ENCODE data around the gene DPF3. TPM values are rescaled to one million over a fixed set of nuclear protein-coding genes. Genes with fewer than 3 reads are reported as not detected.
A peak's percentile ranks its signal among the peaks of the same experiment; 100 is the strongest.

Gene DPF3
- total and polyA plus RNA-seq, 2 experiments from 2014 or later: 6.8 to 7.9 TPM

DNA sequence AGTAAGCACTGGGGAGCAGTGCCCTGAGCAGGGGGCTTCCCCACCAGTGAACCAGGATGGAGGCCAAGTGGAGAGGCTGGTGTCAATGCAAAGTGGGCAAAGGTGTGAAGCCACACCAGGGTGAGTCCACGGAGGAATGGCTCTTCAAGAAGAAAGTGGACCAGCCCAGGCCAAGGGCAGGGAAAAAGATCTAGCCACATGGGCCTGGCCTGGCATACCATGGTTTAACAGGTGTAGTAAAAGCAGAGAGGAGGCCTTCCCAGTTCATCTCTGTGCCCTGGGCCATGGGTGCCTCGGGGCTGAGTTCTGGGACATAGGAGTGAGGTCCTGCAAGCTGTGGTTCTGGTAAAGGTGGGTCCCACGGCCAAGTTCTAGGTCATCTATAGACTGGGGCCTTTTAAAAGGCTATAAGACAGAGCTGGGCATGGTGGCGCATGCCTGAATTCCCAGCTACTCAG is 153.4 kb downstream of the DPF3 start:
- no peaks in the 10 kb centered on the region for H3K9me2 ChIP-seq (ENCODE audit: insufficient read depth)
- H3K4me1 ChIP-seq (ENCODE audit: insufficient read depth): peaks cover 49% of the 10 kb centered on the region
- H3K4me3 ChIP-seq: no peak overlapping the region
- no peak for TF ChIP-seq EZH2 (IDR thresholded peaks at IDR 0.05; ENCODE audit: insufficient read depth, poor library complexity, severe bottlenecking)
- TF ChIP-seq EZH2phosphoT487 (IDR thresholded peaks at IDR 0.05; ENCODE audit: insufficient read depth, low read depth): no peak
- no peaks in the 10 kb centered on the region for H3K27me3 ChIP-seq (replicated peaks; ENCODE audit: insufficient read depth)
- H3K4me2 ChIP-seq (ENCODE audit: unreplicated experiment): no peak overlapping the region
- no peaks in the 10 kb centered on the region for H4K20me1 ChIP-seq (ENCODE audit: insufficient read depth)
- no peaks in the 10 kb centered on the region for H3K36me3 ChIP-seq (ENCODE audit: low read depth)
- H3K27ac ChIP-seq: no peak overlapping the region
- H3K79me2 ChIP-seq (ENCODE audit: insufficient read depth): no peaks in the 10 kb centered on the region
- peaks cover 37% of the 10 kb centered on the region; the same call in 1 of the 2 replicates for H3F3A ChIP-seq (ENCODE audit: insufficient read depth)
- H2AFZ ChIP-seq: no peak overlapping the region
- WGBS, 2 experiments (ENCODE audit: low coverage in 1 of 2, low lambda C conversion rate in 2 of 2, missing lambda C conversion rate in 2 of 2): 62 to 74% methylated on average over 4 of the region's 4 CpGs
- DNase-seq: no peak
- no peaks in the 10 kb centered on the region for H3K9me3 ChIP-seq (ENCODE audit: low read depth)
- H3K9ac ChIP-seq: no peak overlapping the region
- in situ Hi-C loops (cut with MboI): no loop called here

DNA sequence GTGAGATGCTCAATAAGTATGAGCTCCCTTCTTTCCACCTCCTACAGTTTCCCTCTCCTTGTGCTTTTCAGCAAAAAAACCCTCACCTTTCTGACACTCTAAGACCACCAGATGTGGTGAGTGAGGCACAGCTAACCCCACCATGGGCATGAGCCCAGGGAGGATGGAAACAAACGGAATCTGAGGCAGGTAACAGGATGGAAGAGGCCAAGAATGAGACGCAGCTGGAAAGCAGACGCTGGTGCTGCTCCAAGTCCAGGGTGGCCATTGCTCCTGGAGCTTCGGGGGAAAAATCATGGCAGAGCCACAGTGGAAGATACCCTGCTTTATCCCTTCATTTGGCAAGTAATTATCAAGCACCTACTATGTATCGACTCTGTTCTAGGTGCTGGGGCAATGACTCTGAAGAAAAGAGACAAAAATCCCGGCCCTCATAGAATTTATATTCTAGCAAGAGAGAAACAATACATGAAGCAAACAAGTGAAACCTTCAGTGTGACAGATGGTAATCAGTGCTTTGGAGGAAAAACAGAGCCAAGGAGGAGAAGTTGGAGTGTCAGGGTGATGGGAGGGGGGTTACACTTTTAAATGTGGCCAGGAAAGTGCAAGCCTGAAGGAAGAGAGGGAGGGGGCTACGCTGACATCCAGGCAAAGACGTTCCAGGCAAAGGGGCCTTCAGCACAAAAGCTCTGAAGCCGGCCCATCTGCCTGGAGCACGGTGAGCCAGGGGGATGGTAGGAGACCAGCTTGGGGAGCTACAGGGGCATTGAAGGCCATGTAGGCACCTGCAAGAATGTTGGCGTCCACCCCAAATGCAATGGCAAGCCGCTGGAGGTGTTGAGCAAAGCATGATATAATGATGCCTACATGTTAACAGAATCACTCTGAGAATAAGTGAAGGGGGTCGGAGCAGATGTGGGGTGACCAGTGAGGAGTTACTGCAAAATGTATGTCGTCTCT is 154.2 kb downstream of the DPF3 start:
- H3K9me3 ChIP-seq (ENCODE audit: low read depth): no peaks in the 10 kb centered on the region
- 68 to 70% methylated on average over 14 of the region's 14 CpGs for WGBS, 2 experiments (ENCODE audit: low coverage in 1 of 2, low lambda C conversion rate in 2 of 2, missing lambda C conversion rate in 2 of 2)
- no peak overlapping the region for H3K4me3 ChIP-seq
- H3K9me2 ChIP-seq (ENCODE audit: insufficient read depth): no peaks in the 10 kb centered on the region
- no peak for TF ChIP-seq EZH2phosphoT487 (IDR thresholded peaks at IDR 0.05; ENCODE audit: insufficient read depth, low read depth)
- no peak for TF ChIP-seq EZH2 (IDR thresholded peaks at IDR 0.05; ENCODE audit: insufficient read depth, poor library complexity, severe bottlenecking)
- no peak overlapping the region for H3K9ac ChIP-seq
- no peak overlapping the region for H3K27ac ChIP-seq
- H3K36me3 ChIP-seq (ENCODE audit: low read depth): no peaks in the 10 kb centered on the region
- peaks cover 37% of the 10 kb centered on the region; the same call in 1 of the 2 replicates for H3F3A ChIP-seq (ENCODE audit: insufficient read depth)
- H3K79me2 ChIP-seq (ENCODE audit: insufficient read depth): no peaks in the 10 kb centered on the region
- no peak overlapping the region for H3K4me2 ChIP-seq (ENCODE audit: unreplicated experiment)
- no peaks in the 10 kb centered on the region for H4K20me1 ChIP-seq (ENCODE audit: insufficient read depth)
- H3K4me1 ChIP-seq (ENCODE audit: insufficient read depth): peaks cover 42% of the 10 kb centered on the region
- no peak overlapping the region for H2AFZ ChIP-seq
- no peak for DNase-seq
- in situ Hi-C loops (cut with MboI): no loop called here
- H3K27me3 ChIP-seq (replicated peaks; ENCODE audit: insufficient read depth): no peaks in the 10 kb centered on the region

DNA sequence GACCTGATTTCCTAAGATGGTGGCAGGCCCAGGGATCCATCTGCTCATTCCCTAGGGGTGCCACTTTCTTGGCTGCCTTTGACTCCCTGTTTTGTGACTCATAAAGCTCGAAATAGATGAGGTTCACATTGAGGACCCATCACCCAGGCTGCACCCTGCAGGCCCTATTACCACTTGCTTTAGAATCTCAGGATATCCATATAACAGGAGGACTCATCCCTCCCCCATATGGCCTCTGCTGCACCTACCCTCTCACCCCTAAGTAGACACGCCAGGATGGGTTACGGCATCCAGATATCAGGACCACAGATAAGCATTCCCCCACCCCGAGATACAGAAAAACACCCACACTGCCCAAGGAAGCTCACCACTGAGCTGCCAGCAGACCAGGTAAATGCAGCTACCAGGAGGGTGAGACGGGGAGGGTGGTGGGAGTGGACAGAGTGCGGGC is 155.7 kb downstream of the DPF3 start:
- Histone ChIP-seq H3K79me2 (ENCODE audit: insufficient read depth) (0 out of 2 replicates have a peak, but pooled peaks cover under 1% of the 10 kb centered on the region), H3K27me3 (replicated peaks; ENCODE audit: insufficient read depth) (no peaks in the 10 kb centered on the region), H3K9me2 (ENCODE audit: insufficient read depth) (no peaks in the 10 kb centered on the region), H3F3A (ENCODE audit: insufficient read depth) (peaks cover 29% of the 10 kb centered on the region; the same call in 1 of the 2 replicates), H4K20me1 (ENCODE audit: insufficient read depth) (no peaks in the 10 kb centered on the region), H3K36me3 (ENCODE audit: low read depth) (no peaks in the 10 kb centered on the region), H3K9ac (no peak overlapping the region), H3K27ac (no peak overlapping the region), H3K4me2 (ENCODE audit: unreplicated experiment) (peak overlapping the region; percentile 3), H3K4me3 (no peak overlapping the region), H3K9me3 (ENCODE audit: low read depth) (no peaks in the 10 kb centered on the region), H2AFZ (no peak overlapping the region), H3K4me1 (ENCODE audit: insufficient read depth) (peaks cover 32% of the 10 kb centered on the region)
- peak; percentile 57 for DNase-seq
- TF ChIP-seq EZH2 (IDR thresholded peaks at IDR 0.05; ENCODE audit: insufficient read depth, poor library complexity, severe bottlenecking) (no peak), EZH2phosphoT487 (IDR thresholded peaks at IDR 0.05; ENCODE audit: insufficient read depth, low read depth) (no peak)
- 84 to 87% methylated on average over 6 of the region's 6 CpGs for WGBS, 2 experiments (ENCODE audit: low coverage in 1 of 2, low lambda C conversion rate in 2 of 2, missing lambda C conversion rate in 2 of 2)
- in situ Hi-C loops (cut with MboI): no loop called here

DNA sequence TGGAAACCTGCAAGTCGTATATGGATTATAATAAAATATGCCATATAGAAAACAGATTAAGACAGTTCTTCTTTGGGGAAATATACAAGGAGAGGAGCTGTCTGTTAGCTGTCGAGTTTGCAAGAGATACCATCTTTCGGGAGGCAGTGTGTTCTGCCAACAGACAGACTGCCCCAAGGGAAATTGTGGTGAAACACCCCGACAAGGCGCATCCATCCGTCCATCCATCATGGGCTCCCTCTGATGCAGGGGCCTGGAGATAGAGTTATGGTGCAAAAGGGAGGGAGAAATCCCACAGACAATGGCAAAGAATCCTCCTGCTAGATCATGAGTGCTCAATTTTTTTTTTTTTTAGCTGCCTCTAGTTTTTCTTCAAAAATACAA is 156.3 kb downstream of the DPF3 start:
- Histone ChIP-seq H3K9ac (no peak overlapping the region; the same call in 1 of the 2 replicates), H3K9me2 (ENCODE audit: insufficient read depth) (no peaks in the 10 kb centered on the region), H3K36me3 (ENCODE audit: low read depth) (no peaks in the 10 kb centered on the region), H3K27ac (peak overlapping the region; percentile 17; the same call in 1 of the 2 replicates), H4K20me1 (ENCODE audit: insufficient read depth) (no peaks in the 10 kb centered on the region), H3K9me3 (ENCODE audit: low read depth) (no peaks in the 10 kb centered on the region), H3K79me2 (ENCODE audit: insufficient read depth) (0 out of 2 replicates have a peak, but pooled peaks cover 4% of the 10 kb centered on the region), H3K4me2 (ENCODE audit: unreplicated experiment) (peak overlapping the region; percentile 31), H2AFZ (no peak overlapping the region), H3K4me3 (no peak overlapping the region), H3K4me1 (ENCODE audit: insufficient read depth) (peaks cover 32% of the 10 kb centered on the region), H3K27me3 (replicated peaks; ENCODE audit: insufficient read depth) (no peaks in the 10 kb centered on the region), H3F3A (ENCODE audit: insufficient read depth) (peaks cover 29% of the 10 kb centered on the region; the same call in 1 of the 2 replicates)
- peak; percentile 25 for DNase-seq
- 21 to 30% methylated on average over 6 of the region's 6 CpGs for WGBS, 2 experiments (ENCODE audit: low coverage in 1 of 2, low lambda C conversion rate in 2 of 2, missing lambda C conversion rate in 2 of 2)
- no peak for TF ChIP-seq EZH2phosphoT487 (IDR thresholded peaks at IDR 0.05; ENCODE audit: insufficient read depth, low read depth)
- no peak for TF ChIP-seq EZH2 (IDR thresholded peaks at IDR 0.05; ENCODE audit: insufficient read depth, poor library complexity, severe bottlenecking)
- in situ Hi-C loops (cut with MboI): no loop called here

Measured in GM23248 (cell line).